Measurements from ENCODE around the gene HBM.

GRCh38 chr16:132120-132519, 33.7 kb upstream of the HBM start:
- TF ChIP-seq CTCF (IDR thresholded peaks at IDR 0.05; ENCODE audit: insufficient read depth, low read length, poor library complexity, severe bottlenecking) (no peak), EZH2phosphoT487 (conservative IDR thresholded peaks at IDR 0.05; ENCODE audit: low read length) (no peak)
